Stimulated activated CD4-positive, alpha-beta T cell treated with anti-CD3 and anti-CD28 coated beads, Interleukin-4, amount 100 ng/mL, for 4 hours (primary cell): ENCODE results near the gene DNAJB6.
A peak's percentile ranks its signal among the peaks of the same experiment; 100 is the strongest.
"Not testable (repeated sequence)": the region's sequence is repeated elsewhere in the genome, so short reads cannot be mapped to it uniquely, and the experiment has no call there.

Experiments used
- DNase-seq, 2 experiments: peaks; one replicate each; pipeline ENCODE4 v3.0.0-alpha.2; 2020

DNAJB6 gene

GRCh38 chr7:157329447-157329846, 7.4 kb upstream of the DNAJB6 start:
- DNase-seq: no peak

GRCh38 chr7:157330567-157330966, 6.2 kb upstream of the DNAJB6 start:
- not testable (repeated sequence) for DNase-seq

GRCh38 chr7:157331049-157331448, 5.8 kb upstream of the DNAJB6 start:
- DNase-seq: not testable (repeated sequence)

GRCh38 chr7:157335236-157335635, 1.6 kb upstream of the DNAJB6 start:
- DNase-seq: no peak

GRCh38 chr7:157335991-157336382, 817 bp upstream of the DNAJB6 start:
- no peak for DNase-seq

GRCh38 chr7:157337316-157338149, 729 bp downstream of the DNAJB6 start:
- peak; percentile 46 to 66 for DNase-seq

- DNase-seq: peak; percentile 53 to 55
These were observed 3.2 kb downstream of the DNAJB6 start for GRCh38 chr7:157339777-157340677.

- DNase-seq: peak in 1 of 2 experiments; percentile 52
These were observed 10.6 kb downstream of the DNAJB6 start for GRCh38 chr7:157347217-157347904.

GRCh38 chr7:157348548-157348947, 11.7 kb downstream of the DNAJB6 start:
- DNase-seq: no peak

GRCh38 chr7:157352516-157352915, 15.7 kb downstream of the DNAJB6 start:
- DNase-seq: no peak

- DNase-seq: no peak
These were observed 19.1 kb downstream of the DNAJB6 start for GRCh38 chr7:157355784-157356511.

GRCh38 chr7:157357129-157358040, 20.6 kb downstream of the DNAJB6 start:
- no peak for DNase-seq

GRCh38 chr7:157358041-157358752, 21.4 kb downstream of the DNAJB6 start:
- DNase-seq: no peak

GRCh38 chr7:157358753-157359096, 21.9 kb downstream of the DNAJB6 start:
- no peak for DNase-seq

GRCh38 chr7:157359581-157359980, 22.8 kb downstream of the DNAJB6 start:
- DNase-seq: no peak

GRCh38 chr7:157360483-157361025, 23.8 kb downstream of the DNAJB6 start:
- DNase-seq: no peak

GRCh38 chr7:157361537-157361936, 24.7 kb downstream of the DNAJB6 start:
- no peak for DNase-seq

- no peak for DNase-seq
These were observed 25.9 kb downstream of the DNAJB6 start for GRCh38 chr7:157362729-157363128.

GRCh38 chr7:157366722-157367121, 29.9 kb downstream of the DNAJB6 start:
- DNase-seq: no peak

GRCh38 chr7:157368955-157369354, 32.2 kb downstream of the DNAJB6 start:
- DNase-seq: no peak
